Measurements from ENCODE around the gene CALHM3.
A peak's percentile ranks its signal among the peaks of the same experiment; 100 is the strongest.

CALHM3 gene

GRCh38 chr10:103497161-103497915, 18.3 kb upstream of the CALHM3 start:
- no peaks in the 10 kb centered on the region for H3K9me3 ChIP-seq
- TF ChIP-seq CTCF (IDR thresholded peaks at IDR 0.05; ENCODE audit: low read depth, low read length), result no peak
- H3K4me1 ChIP-seq, result peaks cover 11% of the 10 kb centered on the region
- peaks cover 8% of the 10 kb centered on the region for H3K27me3 ChIP-seq
- no peaks in the 10 kb centered on the region for H3K36me3 ChIP-seq
- no peak for DNase-seq
- no peak overlapping the region for H3K4me3 ChIP-seq (ENCODE audit: low read depth, low read length)

- Histone ChIP-seq H3K27me3 (peaks cover 8% of the 10 kb centered on the region), H3K36me3 (no peaks in the 10 kb centered on the region), H3K9me3 (no peaks in the 10 kb centered on the region), H3K4me3 (ENCODE audit: low read depth, low read length) (no peak overlapping the region), H3K4me1 (peaks cover 15% of the 10 kb centered on the region)
- DNase-seq, result no peak
- no peak for TF ChIP-seq CTCF (IDR thresholded peaks at IDR 0.05; ENCODE audit: low read depth, low read length)
These were observed 16.3 kb upstream of the CALHM3 start for GRCh38 chr10:103495321-103495720.

- no peak for DNase-seq
- H3K27me3 ChIP-seq, result peaks cover 8% of the 10 kb centered on the region
- H3K36me3 ChIP-seq, result no peaks in the 10 kb centered on the region
These were observed 15.2 kb upstream of the CALHM3 start for GRCh38 chr10:103493916-103494877.

GRCh38 chr10:103493362-103493915, 14.4 kb upstream of the CALHM3 start, which contains the start of gene NEURL1:
Gene NEURL1 (plus strand): TSS chr10:103493705. CDS start chr10:103494388, 683 bp downstream.
- no peaks in the 10 kb centered on the region for H3K9me3 ChIP-seq
- no peak for TF ChIP-seq CTCF (IDR thresholded peaks at IDR 0.05; ENCODE audit: low read depth, low read length)
- peak within 1 kb of the TSS; percentile 60 for H3K4me3 ChIP-seq (ENCODE audit: low read depth, low read length)
- H3K4me1 ChIP-seq, result peaks cover 15% of the 10 kb centered on the region
- H3K36me3 ChIP-seq, result no peaks in the 10 kb centered on the region
- peak; percentile 44 for DNase-seq
- H3K27me3 ChIP-seq, result peaks cover 8% of the 10 kb centered on the region

More at GRCh38 chr10:103493916-103494877, 15.2 kb upstream of the CALHM3 start:
- peak overlapping the region; percentile 60 for H3K4me3 ChIP-seq (ENCODE audit: low read depth, low read length)
- TF ChIP-seq CTCF (IDR thresholded peaks at IDR 0.05; ENCODE audit: low read depth, low read length), result no peak
- H3K9me3 ChIP-seq, result no peaks in the 10 kb centered on the region
- H3K4me1 ChIP-seq, result peaks cover 15% of the 10 kb centered on the region

GRCh38 chr10:103492655-103493261, 13.7 kb upstream of the CALHM3 start:
- Histone ChIP-seq H3K9me3 (no peaks in the 10 kb centered on the region), H3K27me3 (peaks cover 8% of the 10 kb centered on the region), H3K36me3 (no peaks in the 10 kb centered on the region), H3K4me3 (ENCODE audit: low read depth, low read length) (no peak overlapping the region), H3K4me1 (peaks cover 15% of the 10 kb centered on the region)
- DNase-seq, result no peak
- TF ChIP-seq CTCF (IDR thresholded peaks at IDR 0.05; ENCODE audit: low read depth, low read length), result no peak

Data from BE2C (cell line).